SK-N-SH treated with all-trans-retinoic acid at 6 μM for 48 hours (cell line): ENCODE results near the gene BDNF.

ENCODE experiments used
- ATAC-seq: fragments of 200-7000 bp; cut with Tn5 transposase; 3 replicates; pipeline ENCODE4 v1.9.1; 2020; ENCODE audit warnings: mild to moderate bottlenecking, moderate library complexity
- ARNTL ChIP-seq: fragments of 450-650 bp; formaldehyde crosslinking; IDR thresholded peaks from 2 replicates; pipeline ENCODE4 v1.5.0; 2020; ENCODE audit warnings: low read depth, mild to moderate bottlenecking, moderate library complexity, borderline replicate concordance
- BACH2 ChIP-seq: fragments of 250-450 bp; sonication (Bioruptor Pico); IDR thresholded peaks from 2 replicates; pipeline ENCODE4 v1.9.0; 2021; ENCODE audit warnings: mild to moderate bottlenecking, borderline replicate concordance
- ESRRG ChIP-seq: fragments of 250-450 bp; sonication (Bioruptor Pico); IDR thresholded peaks from 2 replicates; pipeline ENCODE4 v1.6.1; 2021; ENCODE audit warnings: mild to moderate bottlenecking
- GLIS3 ChIP-seq: fragments of 250-450 bp; sonication (Bioruptor Pico); IDR thresholded peaks from 2 replicates; pipeline ENCODE4 v1.5.0; 2020; ENCODE audit warnings: mild to moderate bottlenecking, moderate library complexity
- ISL1 ChIP-seq: fragments of 250-450 bp; sonication (Bioruptor Pico); IDR thresholded peaks from 2 replicates; pipeline ENCODE4 v2.1.2; 2022; ENCODE audit warnings: mild to moderate bottlenecking, moderate library complexity
- OSR1 ChIP-seq: fragments of 250-450 bp; sonication (Bioruptor Pico); IDR thresholded peaks from 2 replicates; pipeline ENCODE4 v1.8.0; 2022; ENCODE audit warnings: moderate library complexity, mild to moderate bottlenecking, inconsistent platforms
- POU6F1 ChIP-seq: fragments of 250-450 bp; sonication (Bioruptor Pico); IDR thresholded peaks from 2 replicates; pipeline ENCODE4 v1.8.0; 2021; ENCODE audit warnings: low read depth, mild to moderate bottlenecking, moderate library complexity, borderline replicate concordance
- PPARA ChIP-seq: fragments of 250-450 bp; sonication (Bioruptor Pico); IDR thresholded peaks from 2 replicates; pipeline ENCODE4 v1.5.0; 2020; ENCODE audit warnings: mild to moderate bottlenecking, borderline replicate concordance
- RARB ChIP-seq: fragments of 250-450 bp; sonication (Bioruptor Pico); IDR thresholded peaks from 2 replicates; pipeline ENCODE4 v1.8.0; 2021; ENCODE audit warnings: mild to moderate bottlenecking, moderate library complexity
- SNAI2 ChIP-seq: fragments of 250-450 bp; sonication (Bioruptor Pico); IDR thresholded peaks from 2 replicates; pipeline ENCODE4 v1.5.0; 2020; ENCODE audit warnings: mild to moderate bottlenecking, moderate library complexity
- TCF4 ChIP-seq: fragments of 250-450 bp; sonication (Bioruptor Pico); IDR thresholded peaks from 2 replicates; pipeline ENCODE4 v1.8.0; 2021; ENCODE audit warnings: mild to moderate bottlenecking, moderate library complexity, borderline replicate concordance
- TOX ChIP-seq: fragments of 250-450 bp; sonication (Bioruptor Pico); IDR thresholded peaks from 2 replicates; pipeline ENCODE4 v1.8.0; 2021; ENCODE audit warnings: mild to moderate bottlenecking, moderate library complexity, borderline replicate concordance
- ZC3H10 ChIP-seq: fragments of 250-450 bp; sonication (Bioruptor Pico); IDR thresholded peaks from 2 replicates; pipeline ENCODE4 v1.5.1; 2021; ENCODE audit warnings: mild to moderate bottlenecking, moderate library complexity
- ZFP3 ChIP-seq: fragments of 250-450 bp; sonication (Bioruptor Pico); IDR thresholded peaks from 2 replicates; pipeline ENCODE4 v1.5.0; 2020; ENCODE audit warnings: mild to moderate bottlenecking, moderate library complexity
- ZFP30 ChIP-seq: fragments of 450-650 bp; formaldehyde crosslinking; IDR thresholded peaks from 2 replicates; pipeline ENCODE4 v1.5.0; 2022; ENCODE audit warnings: mild to moderate bottlenecking, moderate library complexity
- ZNF565 ChIP-seq: fragments of 450-650 bp; formaldehyde crosslinking; conservative IDR thresholded peaks from 2 replicates; pipeline ENCODE4 v1.5.0; 2020; ENCODE audit warnings: low read depth, mild to moderate bottlenecking, moderate library complexity
- ZNF70 ChIP-seq: fragments of 450-650 bp; formaldehyde crosslinking; IDR thresholded peaks from 2 replicates; pipeline ENCODE4 v1.5.0; 2020; ENCODE audit warnings: mild to moderate bottlenecking, moderate library complexity
- TF ChIP-seq, protein P1 (sequence below): fragments of 250-450 bp; sonication (Bioruptor Pico); IDR thresholded peaks from 2 replicates; pipeline ENCODE4 v1.5.0; 2020; ENCODE audit warnings: mild to moderate bottlenecking, moderate library complexity
- TF ChIP-seq, protein P2 (sequence below): fragments of 250-450 bp; sonication (Bioruptor Pico); IDR thresholded peaks from 2 replicates; pipeline ENCODE4 v1.8.0; 2020; ENCODE audit warnings: mild to moderate bottlenecking, moderate library complexity, borderline replicate concordance
- TF ChIP-seq, protein P3 (sequence below): fragments of 250-450 bp; sonication (Bioruptor Pico); IDR thresholded peaks from 2 replicates; pipeline ENCODE4 v1.5.1; 2020; ENCODE audit warnings: low read depth, mild to moderate bottlenecking, moderate library complexity
- TF ChIP-seq, protein P4 (sequence below): fragments of 250-450 bp; sonication (Bioruptor Pico); IDR thresholded peaks from 2 replicates; pipeline ENCODE4 v1.5.1; 2021; ENCODE audit warnings: mild to moderate bottlenecking, moderate library complexity

Gene BDNF

GRCh38 chr11:27622541-27623300 lies 77.5 kb downstream of the BDNF start:
- TF ChIP-seq ZNF70 (no peak), OSR1 (no peak), ZNF565 (no peak), ZFP3 (CRISPR knock-in tag) (no peak), PPARA (no peak), SNAI2 (CRISPR knock-in tag) (no peak), ARNTL (CRISPR knock-in tag) (no peak), BACH2 (CRISPR knock-in tag) (no peak), ISL1 (CRISPR knock-in tag) (no peak), TOX (no peak), ZC3H10 (CRISPR knock-in tag) (no peak), ZFP30 (CRISPR knock-in tag) (no peak), ESRRG (CRISPR knock-in tag) (no peak), POU6F1 (CRISPR knock-in tag) (no peak), TCF4 (CRISPR knock-in tag) (no peak), GLIS3 (no peak)
- TF ChIP-seq, protein P1, sequence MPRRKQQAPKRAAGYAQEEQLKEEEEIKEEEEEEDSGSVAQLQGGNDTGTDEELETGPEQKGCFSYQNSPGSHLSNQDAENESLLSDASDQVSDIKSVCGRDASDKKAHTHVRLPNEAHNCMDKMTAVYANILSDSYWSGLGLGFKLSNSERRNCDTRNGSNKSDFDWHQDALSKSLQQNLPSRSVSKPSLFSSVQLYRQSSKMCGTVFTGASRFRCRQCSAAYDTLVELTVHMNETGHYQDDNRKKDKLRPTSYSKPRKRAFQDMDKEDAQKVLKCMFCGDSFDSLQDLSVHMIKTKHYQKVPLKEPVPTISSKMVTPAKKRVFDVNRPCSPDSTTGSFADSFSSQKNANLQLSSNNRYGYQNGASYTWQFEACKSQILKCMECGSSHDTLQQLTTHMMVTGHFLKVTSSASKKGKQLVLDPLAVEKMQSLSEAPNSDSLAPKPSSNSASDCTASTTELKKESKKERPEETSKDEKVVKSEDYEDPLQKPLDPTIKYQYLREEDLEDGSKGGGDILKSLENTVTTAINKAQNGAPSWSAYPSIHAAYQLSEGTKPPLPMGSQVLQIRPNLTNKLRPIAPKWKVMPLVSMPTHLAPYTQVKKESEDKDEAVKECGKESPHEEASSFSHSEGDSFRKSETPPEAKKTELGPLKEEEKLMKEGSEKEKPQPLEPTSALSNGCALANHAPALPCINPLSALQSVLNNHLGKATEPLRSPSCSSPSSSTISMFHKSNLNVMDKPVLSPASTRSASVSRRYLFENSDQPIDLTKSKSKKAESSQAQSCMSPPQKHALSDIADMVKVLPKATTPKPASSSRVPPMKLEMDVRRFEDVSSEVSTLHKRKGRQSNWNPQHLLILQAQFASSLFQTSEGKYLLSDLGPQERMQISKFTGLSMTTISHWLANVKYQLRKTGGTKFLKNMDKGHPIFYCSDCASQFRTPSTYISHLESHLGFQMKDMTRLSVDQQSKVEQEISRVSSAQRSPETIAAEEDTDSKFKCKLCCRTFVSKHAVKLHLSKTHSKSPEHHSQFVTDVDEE (CRISPR knock-in tag), result no peak
- TF ChIP-seq, protein P2, sequence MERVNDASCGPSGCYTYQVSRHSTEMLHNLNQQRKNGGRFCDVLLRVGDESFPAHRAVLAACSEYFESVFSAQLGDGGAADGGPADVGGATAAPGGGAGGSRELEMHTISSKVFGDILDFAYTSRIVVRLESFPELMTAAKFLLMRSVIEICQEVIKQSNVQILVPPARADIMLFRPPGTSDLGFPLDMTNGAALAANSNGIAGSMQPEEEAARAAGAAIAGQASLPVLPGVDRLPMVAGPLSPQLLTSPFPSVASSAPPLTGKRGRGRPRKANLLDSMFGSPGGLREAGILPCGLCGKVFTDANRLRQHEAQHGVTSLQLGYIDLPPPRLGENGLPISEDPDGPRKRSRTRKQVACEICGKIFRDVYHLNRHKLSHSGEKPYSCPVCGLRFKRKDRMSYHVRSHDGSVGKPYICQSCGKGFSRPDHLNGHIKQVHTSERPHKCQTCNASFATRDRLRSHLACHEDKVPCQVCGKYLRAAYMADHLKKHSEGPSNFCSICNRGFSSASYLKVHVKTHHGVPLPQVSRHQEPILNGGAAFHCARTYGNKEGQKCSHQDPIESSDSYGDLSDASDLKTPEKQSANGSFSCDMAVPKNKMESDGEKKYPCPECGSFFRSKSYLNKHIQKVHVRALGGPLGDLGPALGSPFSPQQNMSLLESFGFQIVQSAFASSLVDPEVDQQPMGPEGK (CRISPR knock-in tag), result no peak
- TF ChIP-seq, protein P3, sequence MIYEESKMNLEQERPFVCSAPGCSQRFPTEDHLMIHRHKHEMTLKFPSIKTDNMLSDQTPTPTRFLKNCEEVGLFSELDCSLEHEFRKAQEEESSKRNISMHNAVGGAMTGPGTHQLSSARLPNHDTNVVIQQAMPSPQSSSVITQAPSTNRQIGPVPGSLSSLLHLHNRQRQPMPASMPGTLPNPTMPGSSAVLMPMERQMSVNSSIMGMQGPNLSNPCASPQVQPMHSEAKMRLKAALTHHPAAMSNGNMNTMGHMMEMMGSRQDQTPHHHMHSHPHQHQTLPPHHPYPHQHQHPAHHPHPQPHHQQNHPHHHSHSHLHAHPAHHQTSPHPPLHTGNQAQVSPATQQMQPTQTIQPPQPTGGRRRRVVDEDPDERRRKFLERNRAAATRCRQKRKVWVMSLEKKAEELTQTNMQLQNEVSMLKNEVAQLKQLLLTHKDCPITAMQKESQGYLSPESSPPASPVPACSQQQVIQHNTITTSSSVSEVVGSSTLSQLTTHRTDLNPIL, result no peak
- TF ChIP-seq, protein P4, sequence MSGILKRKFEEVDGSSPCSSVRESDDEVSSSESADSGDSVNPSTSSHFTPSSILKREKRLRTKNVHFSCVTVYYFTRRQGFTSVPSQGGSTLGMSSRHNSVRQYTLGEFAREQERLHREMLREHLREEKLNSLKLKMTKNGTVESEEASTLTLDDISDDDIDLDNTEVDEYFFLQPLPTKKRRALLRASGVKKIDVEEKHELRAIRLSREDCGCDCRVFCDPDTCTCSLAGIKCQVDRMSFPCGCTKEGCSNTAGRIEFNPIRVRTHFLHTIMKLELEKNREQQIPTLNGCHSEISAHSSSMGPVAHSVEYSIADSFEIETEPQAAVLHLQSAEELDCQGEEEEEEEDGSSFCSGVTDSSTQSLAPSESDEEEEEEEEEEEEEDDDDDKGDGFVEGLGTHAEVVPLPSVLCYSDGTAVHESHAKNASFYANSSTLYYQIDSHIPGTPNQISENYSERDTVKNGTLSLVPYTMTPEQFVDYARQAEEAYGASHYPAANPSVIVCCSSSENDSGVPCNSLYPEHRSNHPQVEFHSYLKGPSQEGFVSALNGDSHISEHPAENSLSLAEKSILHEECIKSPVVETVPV (CRISPR knock-in tag), result no peak
- no peak for ATAC-seq

- ATAC-seq, result no peak
- TF ChIP-seq OSR1, result no peak
- no peak for TF ChIP-seq ZC3H10 (CRISPR knock-in tag)
- no peak for TF ChIP-seq POU6F1 (CRISPR knock-in tag)
- no peak for TF ChIP-seq ISL1 (CRISPR knock-in tag)
- no peak for TF ChIP-seq ZNF565
- TF ChIP-seq ZFP3 (CRISPR knock-in tag), result no peak
- TF ChIP-seq, protein P3, result no peak
- TF ChIP-seq SNAI2 (CRISPR knock-in tag), result no peak
- no peak for TF ChIP-seq ARNTL (CRISPR knock-in tag)
- no peak for TF ChIP-seq ZFP30 (CRISPR knock-in tag)
- TF ChIP-seq RARB, result no peak
- TF ChIP-seq, protein P2 (CRISPR knock-in tag), result no peak
- TF ChIP-seq, protein P4 (CRISPR knock-in tag), result no peak
- no peak for TF ChIP-seq TOX
Measured at GRCh38 chr11:27621405-27622161, 78.7 kb downstream of the BDNF start.
